Effector CD8-positive, alpha-beta T cell (primary cell): ENCODE results near the gene CBX3.
"Not testable (repeated sequence)": the region's sequence is repeated elsewhere in the genome, so short reads cannot be mapped to it uniquely, and the experiment has no call there.

Source experiments
- DNase-seq: peaks from one replicate; lab custom pipeline; 2025; lab: John Stamatoyannopoulos, UW

CBX3 gene

GRCh38 chr7:26170663-26171062, 30.9 kb upstream of the CBX3 start:
- no peak for DNase-seq

DNA sequence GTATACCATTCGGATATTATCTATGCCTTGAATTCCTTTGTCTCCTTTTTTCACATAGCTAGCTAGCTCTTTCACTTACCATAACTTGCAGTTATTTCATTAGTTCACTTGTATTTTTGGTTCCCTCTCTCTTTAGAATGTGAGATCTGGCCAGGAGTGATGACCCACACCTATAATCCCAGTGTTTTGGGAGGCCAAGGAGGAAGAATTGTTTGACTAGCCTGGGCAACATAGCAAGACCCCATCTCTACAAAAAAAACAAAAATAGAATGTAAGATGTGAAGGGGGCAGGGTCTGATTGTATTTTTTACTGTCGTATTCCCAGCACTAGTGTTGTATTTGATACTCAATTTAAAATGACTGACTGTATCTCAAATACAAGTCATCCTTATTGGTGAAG, 29.9 kb upstream of the CBX3 start:
- DNase-seq: no peak

- DNase-seq: no peak
These were observed 29.5 kb upstream of the CBX3 start for GRCh38 chr7:26172048-26172447.

GRCh38 chr7:26175903-26176302, 25.6 kb upstream of the CBX3 start:
- DNase-seq: not testable (repeated sequence)

GRCh38 chr7:26176696-26177095, 24.8 kb upstream of the CBX3 start:
- DNase-seq: not testable (repeated sequence)

DNA sequence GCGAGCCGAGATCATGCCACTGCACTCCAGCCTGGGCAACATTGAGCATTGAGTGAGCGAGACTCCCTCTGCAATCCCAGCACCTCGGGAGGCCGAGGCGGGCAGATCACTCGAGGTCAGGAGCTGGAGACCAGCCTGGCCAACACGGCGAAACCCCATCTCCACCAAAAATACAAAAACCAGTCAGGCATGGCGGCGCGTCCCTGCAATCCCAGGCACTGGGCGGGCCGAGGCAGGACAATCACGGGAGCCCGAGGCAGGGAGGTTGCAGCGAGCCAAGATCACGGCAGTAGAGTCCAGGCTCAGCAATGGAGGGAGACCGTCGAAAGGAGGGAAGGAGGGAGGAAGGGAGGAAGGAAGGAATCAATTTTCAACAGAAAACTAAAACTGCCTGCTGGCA, 24.3 kb upstream of the CBX3 start:
- not testable (repeated sequence) for DNase-seq

DNA sequence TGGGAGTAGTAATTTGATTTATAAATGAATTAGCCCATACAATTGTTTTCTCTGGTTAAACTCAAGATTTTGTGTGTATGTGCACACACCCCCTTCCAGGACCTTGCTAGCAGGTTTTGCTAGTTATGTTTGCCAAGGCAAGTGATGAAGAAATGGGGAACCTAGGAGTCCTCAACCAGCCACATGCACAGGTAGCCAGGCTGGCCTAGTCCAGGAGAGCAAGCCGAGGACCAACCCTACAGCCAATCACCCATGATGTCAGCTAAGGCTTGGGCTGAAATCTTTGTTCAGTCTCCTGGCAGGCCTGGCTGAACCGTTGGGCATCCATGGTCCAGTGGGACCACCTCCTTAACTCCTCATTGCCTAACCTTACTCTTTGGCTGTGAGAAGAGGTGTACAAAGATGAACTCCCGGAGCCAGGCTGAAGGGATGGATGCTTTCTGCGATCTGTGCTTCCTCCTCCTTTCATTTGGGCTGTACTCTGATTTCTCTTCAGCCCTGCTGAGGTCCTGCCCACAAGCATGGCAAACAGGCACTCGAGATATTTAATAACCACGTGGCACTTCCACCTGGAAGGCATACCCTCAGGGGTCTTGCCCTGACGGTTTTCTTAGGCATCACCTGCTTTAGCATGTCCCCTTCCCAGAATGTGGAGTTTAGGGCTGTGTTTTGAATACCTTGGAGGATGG, 23.1 kb upstream of the CBX3 start:
- DNase-seq: no peak

DNA sequence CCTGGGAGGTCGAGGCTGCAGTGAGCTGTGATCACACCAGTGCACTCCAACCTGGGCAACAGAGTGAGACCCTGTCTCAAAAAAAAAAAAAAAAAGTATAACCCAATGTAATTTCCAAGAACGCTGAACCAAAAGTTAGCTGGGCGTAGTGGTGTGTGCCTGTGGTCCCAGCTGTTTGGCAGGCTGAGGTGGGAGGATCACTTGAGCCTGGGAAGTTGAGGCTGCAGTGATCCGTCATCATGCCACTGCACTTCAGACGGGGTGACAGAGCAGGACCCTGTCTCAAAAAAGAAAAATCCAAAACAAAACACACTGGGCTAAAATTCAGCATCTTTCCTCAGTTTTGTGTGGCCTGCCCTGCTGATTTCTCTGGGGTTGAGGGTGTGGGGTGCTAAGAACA, 22.1 kb upstream of the CBX3 start:
- no peak for DNase-seq

GRCh38 chr7:26179826-26180497, 21.6 kb upstream of the CBX3 start:
- no peak for DNase-seq

- no peak for DNase-seq
These were observed 20.8 kb upstream of the CBX3 start for GRCh38 chr7:26180792-26181198.

DNA sequence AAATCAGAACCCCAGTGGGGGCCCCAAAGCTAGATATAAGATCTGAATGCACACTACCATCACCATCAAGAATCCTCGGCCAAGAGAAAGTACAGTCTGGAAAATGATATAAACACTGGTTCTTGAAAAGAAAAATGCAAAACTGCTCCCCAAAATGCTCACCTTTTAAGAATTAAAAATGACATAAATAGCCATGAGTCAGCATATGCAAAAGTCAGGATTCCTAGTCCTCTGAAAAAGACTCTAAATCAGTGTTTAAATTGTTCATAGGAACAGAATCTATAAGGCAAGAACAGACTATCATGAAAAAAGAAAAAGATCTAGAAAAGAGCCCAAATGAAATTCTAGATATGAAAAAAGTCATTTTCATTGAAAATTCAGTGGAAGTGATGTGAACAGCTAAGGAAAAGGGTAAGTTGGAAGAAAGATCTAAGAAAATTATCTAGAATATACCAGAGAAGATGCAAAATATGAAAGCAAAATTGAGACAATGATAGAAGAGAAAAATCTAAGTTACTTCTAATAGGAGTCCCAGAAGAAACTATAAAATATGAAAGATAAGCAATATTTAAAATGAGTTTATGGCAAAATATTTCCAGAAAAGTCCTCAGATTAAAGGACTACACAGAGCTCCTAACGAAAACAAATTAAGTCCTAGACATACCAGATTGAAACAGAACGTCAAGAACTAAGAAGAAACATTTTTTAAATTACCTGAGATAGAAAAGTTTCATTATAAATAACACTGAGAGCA, 19.9 kb upstream of the CBX3 start:
- DNase-seq: no peak

DNA sequence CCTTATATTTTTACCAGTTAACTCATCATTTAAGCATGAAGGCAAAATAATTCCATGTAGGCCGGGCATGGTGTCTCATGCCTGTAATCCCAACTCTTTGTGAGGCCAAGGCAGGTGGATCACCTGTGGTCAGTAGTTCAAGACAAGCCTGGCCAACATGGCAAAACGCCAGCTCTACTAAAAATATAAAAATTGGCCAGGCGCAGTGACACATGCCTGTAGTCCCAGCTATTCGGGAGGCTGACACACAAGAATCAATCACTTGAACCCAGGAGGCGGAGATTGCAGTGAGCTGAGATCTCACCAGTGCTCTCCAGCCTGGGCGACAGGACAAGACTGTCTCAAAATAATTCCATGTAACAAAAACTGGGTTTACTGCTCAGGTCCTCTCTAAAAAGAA, 19.3 kb upstream of the CBX3 start:
- DNase-seq: no peak

- no peak for DNase-seq
These were observed 18.8 kb upstream of the CBX3 start for GRCh38 chr7:26182706-26183105.

DNA sequence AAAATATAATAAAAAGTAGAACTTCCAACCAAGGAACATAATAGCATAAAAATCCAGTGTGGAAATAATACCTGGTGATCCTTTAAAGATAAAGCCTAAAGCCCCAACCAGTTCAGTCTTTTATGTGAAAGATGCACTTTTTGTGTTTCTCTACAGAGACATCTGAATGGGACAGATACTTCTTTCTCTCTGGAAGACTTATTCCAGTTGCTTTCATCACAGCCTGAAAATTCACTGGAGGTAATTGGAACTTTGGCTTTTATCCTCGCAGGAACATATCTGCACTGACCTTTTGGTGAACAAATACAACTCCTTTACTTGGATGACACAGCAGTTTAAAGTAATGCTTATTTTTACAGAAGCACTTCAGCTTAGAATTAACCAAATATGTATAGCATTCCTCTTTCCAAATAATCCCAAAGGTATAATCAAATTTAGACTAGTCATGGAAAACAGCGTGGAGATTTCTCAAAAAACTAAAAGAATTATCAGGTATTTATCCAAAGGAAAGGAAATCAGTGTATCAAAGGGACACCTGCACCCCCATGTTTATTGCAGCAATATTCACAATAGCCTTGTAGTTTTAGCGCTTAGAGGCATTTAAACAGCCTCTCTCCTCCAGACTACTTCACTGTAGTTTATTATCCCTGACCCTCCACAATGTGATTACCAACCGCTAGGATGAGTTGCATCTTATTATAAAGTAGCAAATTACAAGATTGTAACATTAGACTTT, 17.8 kb upstream of the CBX3 start:
- no peak for DNase-seq

DNA sequence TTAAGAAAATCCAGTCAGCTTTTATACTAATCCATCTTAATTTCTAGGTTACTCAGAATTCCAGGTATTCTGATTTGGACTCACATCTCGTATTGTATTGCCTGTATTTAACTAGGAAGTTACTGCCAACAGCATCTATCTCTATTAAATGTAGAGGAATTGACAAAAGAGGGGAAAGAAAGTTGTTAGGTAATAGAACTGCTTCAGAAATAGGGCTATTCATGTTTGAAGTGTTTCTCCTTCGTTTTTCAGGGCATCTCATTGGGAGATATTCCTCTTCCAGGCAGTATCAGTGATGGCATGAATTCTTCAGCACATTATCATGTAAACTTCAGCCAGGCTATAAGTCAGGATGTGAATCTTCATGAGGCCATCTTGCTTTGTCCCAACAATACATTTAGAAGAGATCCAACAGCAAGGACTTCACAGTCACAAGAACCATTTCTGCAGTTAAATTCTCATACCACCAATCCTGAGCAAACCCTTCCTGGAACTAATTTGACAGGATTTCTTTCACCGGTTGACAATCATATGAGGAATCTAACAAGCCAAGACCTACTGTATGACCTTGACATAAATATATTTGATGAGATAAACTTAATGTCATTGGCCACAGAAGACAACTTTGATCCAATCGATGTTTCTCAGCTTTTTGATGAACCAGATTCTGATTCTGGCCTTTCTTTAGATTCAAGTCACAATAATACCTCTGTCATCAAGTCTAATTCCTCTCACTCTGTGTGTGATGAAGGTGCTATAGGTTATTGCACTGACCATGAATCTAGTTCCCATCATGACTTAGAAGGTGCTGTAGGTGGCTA, 17.1 kb upstream of the CBX3 start:
- DNase-seq: not testable (repeated sequence)

- DNase-seq: no peak
These were observed 16.3 kb upstream of the CBX3 start for GRCh38 chr7:26185131-26185843.

- no peak for DNase-seq
These were observed 15.7 kb upstream of the CBX3 start for GRCh38 chr7:26185844-26186180.

GRCh38 chr7:26186364-26187311, 14.9 kb upstream of the CBX3 start:
- DNase-seq: no peak

DNA sequence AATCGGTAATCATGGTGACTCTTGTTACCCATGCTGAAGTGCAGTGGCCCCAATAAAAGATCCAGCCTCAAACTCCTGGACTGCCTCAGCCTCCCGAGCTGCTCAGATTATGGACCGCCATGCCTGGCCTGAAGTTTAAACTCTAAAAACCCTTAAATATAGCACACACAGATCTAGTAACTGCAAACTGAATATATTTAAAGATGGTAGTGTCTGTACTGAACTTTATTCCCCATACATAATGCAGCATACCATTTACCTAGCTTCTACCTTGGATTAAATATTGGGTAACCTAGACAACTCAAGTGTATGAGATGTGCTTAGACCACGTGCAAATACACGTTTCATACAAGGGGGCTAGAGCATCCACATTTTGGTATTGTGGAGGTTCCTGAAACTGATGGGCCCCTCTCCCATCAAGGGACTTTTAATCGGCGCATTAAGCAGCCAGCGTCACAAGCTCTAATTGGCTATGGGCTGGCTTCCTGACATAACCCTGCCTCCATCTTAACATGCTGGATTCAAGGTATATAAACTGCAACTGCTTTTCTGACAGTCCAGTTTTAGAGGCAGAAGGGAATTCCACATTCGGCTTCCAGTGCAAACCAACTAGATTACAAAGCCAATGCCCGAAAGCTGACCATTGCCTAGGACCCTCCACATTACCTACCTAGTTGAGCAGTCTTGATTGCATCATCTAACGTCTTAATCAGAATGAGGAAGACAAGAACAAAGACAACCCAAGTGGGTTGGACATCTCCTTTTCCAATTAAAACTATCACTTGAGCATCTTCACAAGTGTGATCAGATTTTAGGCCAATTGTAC, 14.0 kb upstream of the CBX3 start:
- no peak for DNase-seq
